Femur (tissue), 1 donor: Measurements from ENCODE around the gene HSPB1.

ENCODE experiments used
- DNase-seq: peaks from one replicate; pipeline ENCODE4 v3.0.0-alpha.2; 2017

The HSPB1 gene

DNA sequence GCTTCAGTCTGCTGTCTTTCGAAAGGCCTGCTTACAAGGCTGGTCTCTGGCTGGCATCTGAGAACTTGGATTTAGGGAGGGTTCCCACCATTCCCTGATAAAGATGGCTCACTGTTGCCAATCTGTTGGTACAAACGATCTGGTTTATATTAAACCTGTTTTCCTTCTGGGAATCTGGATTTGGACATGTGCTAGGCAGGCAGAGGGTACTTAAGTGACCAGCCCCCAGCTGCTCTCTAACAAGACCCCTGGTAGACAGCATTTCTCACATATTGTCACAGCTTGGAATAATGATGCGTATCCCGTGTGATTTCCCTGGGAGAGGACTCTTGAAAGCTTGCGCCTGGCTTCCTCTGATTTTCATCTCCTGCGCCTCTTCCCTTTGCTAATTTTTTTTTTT, 34.7 kb downstream of the HSPB1 start:
- DNase-seq, result no peak

DNA sequence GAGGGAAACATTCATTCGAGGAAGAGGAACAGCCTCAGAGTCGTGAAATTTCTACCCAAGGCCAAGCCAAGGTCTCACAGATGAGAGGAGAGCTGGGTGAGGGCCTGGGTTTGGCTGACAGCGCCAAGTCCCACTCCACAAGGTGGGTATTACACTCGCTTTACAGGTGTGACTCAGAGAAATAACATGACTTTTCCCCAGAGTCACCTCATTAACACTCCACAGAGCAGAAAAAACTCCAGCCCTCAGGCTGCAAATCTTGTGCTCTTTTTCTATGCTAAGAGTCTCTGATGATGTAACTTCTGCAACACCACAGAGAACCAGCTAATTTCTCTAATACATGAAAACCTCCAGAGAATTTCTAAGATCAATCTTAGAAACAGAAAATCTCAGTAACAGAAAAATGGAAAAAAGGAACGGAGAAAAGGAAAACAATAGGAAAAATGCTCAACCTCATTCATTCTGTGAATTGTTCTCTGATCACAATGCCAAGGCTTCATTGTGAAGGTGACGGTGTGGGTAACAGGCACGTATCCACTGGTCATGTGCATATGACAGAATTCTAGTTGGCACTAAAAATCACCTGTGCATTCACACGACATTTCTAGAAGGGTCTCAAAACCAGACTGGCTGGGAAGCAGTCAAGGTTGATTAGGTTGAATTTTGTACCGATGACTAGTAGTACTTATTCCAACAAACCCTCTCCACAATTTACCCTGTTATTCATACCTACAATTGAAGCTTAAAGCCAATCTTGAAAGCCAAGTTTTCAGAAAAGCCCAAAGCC, 36.0 kb downstream of the HSPB1 start:
- no peak for DNase-seq

DNA sequence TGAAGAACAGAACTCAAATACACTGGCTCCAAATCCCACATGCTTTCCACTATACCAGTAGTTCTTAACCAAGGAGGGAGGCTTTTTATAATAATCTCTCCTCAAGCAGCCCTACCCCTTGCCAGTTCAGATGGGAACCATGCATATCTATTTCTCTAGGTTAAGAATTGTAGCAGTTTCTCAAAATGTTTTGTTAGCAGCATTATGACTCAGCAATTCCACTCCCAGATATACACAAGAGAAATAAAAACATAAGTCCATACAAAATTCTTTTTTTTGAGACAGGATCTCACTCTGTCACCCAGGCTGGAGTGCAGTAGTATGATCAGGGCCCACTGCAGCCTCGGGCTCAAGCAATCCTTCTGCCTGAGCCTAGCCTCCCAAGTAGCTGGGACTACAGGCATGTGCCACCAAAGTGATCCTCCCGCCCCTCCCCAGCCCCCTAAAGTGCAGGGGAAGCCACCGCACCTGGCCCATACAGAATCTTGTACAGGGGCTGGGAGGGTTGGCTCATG, 38.2 kb downstream of the HSPB1 start:
- no peak for DNase-seq

DNA sequence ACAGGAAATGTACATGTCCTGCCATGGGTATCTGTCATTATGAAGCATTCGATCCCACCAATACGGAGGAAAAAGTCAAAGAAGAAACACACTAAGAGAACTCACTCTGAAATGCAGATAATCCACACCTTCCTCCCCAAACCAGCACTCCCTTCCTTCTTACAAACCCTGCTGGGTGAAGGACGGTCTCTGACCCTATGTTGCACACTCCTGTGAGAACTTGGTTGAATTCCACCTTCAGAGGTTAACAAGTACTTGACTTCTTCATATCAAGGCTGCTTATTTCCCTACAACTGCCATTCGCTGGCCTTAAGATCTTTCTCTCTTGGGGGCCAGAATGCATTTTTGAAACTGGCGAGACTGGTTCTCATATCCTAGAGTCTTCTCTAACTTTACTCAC, 39.7 kb downstream of the HSPB1 start:
- no peak for DNase-seq

DNA sequence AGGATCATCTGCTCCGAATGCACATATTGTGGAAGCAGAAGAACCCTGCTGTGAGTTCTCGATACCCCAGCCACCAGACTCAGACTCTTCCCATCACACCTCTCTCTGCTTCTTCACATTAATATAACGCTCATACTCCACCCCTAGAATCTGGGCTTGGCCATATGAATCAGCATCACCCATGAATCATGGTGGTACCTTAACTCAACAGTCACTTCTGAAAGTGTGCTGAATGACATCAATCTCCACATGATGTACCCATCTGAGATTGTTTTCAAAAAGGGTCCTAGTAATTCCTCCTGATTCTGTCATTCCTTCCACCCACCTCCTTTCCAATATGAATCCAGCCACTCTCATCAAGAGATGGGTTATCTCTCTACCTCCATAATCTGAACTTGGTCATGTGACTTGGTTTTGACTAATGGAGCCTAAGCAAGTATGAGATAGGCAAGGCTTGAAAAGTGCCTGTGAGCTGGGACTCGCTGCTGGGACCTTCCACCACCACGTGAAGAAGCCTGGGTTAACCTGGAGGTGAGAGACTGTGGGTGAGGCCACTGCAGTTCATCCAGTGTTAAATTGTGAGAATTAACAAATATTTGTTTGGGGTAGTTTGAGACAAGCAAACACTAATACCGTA, 40.9 kb downstream of the HSPB1 start:
- DNase-seq, result no peak

DNA sequence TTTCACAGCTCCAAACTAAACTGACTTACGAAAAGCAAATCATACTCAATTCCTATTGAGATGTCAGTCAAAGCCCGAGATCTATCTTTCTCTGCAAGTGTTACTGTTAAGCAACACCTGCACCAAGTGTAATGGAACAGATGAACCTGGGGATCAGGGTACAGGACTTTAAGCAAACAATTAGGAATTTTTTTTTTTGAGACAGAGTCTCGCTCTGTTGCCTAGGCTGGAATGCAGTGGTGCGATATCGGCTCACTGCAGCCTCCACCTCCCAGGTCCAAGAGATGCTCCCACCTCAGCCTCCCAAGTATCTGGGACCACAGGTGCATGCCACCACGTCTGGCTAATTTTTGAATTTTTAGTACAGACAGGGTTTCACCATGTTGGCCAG, 41.5 kb downstream of the HSPB1 start:
- DNase-seq, result no peak

DNA sequence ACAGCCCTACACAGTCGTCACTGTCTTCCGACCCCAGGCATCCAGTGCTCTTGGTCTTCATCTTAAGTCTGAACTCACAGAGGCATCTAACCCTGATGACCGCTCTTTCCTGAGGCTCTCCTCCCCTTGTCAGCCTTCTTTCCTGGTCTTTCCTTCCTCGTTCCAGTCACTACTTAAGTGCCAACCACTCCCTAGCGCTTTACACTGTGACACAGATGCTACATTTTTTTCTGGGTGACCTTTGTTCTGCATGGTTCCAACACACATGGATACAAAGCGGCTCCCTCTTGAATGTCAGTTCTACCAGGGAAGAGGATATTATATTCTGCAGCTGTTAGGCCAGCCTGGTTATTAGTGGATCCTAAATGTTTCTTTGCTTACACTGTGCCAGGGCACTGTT, 43.6 kb downstream of the HSPB1 start:
- DNase-seq, result no peak

DNA sequence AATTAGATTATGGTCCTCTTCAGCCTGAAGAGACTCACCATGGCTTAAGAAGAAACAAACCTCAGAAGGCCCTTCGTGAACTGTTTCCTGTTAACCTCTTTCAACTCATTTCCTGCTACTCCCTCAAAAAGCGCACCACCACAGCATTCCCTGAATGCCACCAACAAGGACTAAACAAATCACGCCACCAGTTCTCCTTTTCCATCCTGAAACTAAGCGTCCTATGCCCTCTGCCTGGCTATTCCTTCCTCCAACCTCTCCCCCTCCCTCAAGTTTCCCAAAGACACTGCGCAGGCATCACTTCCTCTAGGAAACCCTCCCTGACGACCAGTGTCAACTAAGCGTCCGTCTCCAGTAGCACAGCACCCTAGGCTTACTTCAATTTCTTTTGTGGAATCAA, 44.3 kb downstream of the HSPB1 start:
- DNase-seq, result no peak

DNA sequence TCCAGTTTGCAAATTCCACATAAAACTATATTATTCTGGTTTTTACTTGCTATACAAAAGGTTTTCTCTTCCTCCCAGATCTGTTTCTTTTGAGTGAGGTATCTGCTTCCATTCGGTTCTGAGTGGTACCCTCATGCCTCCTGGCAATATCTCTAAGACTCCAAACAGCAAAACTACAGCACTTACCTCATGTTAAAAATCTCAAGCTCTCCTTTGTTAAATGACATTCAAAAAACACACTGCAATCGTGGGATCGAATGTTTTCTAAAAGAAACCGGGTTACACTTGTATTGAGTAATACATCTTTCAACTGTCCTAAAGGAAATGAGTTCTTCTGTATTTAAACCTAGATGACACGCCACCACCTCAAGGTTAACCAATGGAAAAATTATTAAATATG, 45.2 kb downstream of the HSPB1 start:
- DNase-seq, result no peak

DNA sequence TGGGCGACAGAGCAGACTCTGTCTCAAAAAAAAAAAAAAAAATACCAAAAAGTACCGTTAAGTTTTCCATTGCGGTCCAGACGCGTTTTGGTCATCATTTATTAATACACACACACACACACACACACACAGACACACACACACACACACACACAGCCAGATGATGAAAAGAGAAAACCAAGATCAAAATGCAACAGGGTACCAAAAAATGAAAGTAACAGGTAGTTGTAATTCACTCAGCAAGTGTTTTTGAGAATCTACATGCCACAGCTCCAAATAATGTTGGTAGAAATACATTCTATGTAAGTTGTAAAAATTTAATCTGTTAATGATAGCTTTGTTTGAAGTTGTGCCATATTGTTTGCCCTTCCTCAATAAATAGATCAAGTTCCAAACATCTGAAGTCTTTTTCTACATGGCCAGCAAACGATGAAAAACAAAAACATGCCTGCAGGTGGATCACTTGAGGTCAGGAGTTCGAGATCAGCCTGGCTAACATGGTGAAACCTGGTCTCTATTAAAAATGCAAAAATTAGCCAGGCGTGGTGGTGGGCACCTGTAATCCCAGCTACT, 46.9 kb downstream of the HSPB1 start:
- no peak for DNase-seq

DNA sequence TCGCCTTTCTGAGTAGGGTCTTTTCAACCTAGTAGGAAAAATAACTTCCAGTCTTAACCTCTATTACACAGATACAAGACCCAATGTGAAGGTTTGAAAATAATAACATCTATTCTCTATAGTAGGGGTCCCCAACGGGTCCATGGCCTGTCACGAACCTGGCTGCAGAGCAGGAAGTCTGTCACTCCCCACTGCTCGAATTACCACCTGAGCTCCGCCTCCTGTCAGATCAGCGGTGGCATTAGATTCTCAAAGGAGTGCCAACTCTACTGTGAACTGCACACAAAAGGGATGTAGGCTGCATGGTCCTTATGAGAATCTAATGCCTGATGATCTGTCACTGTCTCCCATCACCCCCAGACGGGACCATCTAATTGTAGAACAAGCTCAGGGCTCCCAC, 48.9 kb downstream of the HSPB1 start:
- no peak for DNase-seq

DNA sequence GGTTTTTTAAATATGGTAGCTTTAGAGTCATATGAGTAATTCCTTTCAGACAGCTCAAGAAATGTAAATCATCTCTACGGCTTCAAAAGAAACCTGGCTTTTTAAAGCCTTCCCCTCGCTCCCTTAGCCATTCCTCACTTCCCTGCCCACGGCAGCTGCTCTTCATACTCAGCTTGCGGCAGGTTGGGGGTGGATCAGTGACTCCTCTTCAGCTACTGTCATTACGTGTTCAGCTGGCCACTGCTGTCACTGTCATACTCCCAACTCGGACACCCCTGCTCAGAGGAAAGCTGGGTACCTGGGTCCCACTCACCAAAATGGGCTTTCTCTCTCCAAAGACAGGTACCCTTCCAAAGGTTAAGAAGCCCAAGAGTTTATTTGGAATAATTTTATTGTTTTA, 49.7 kb downstream of the HSPB1 start:
- DNase-seq, result no peak

DNA sequence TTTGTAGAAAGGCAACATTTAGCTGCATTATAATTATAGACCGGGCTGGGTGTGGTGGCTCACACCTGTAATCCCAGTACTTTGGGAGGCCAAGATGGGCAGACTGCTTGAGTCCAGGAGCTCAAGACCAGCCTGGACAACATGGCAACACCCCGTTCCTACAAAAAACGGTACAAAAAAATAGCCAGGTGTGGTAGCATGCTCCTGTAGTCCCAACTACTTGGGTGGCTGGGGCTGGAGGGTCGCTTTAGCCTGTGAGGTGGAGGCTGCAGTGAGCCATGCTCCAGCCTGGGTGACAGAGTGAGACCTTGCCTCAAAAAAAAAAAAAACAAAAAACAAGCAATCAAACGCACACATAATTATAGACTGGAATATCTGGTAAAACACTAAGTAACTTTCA, 51.3 kb downstream of the HSPB1 start:
- no peak for DNase-seq
